ENCODE results near the gene GRIA3.

Gene GRIA3

GRCh38 chrX:123184219-123184865 is at the start of gene GRIA3:
TSS of gene GRIA3 (plus strand) at chrX:123184278. CDS start at chrX:123184536, 258 bp downstream.
- no peaks in the 10 kb centered on the region for H3K36me3 ChIP-seq (ENCODE audit: control insufficient read depth in 2 of 2, insufficient read depth in 2 of 2, low read length in 2 of 2)
- H3K27ac ChIP-seq (ENCODE audit: low read length): no peak within 1 kb of the TSS
- peaks cover 2 to 6% of the 10 kb centered on the region in 2 donors for H3K27me3 ChIP-seq (ENCODE audit: control insufficient read depth in 1 of 2, insufficient read depth in 2 of 2, low read length in 2 of 2)
- H3K9ac ChIP-seq (ENCODE audit: low read length in 2 of 2): no peak within 1 kb of the TSS
- H3K4me3 ChIP-seq (ENCODE audit: low read length in 2 of 2): peak within 1 kb of the TSS; percentile 55 to 67
- no peaks in the 10 kb centered on the region for H3K4me1 ChIP-seq (ENCODE audit: control insufficient read depth, insufficient read depth, low read length)
- peaks cover 0 to 4% of the 10 kb centered on the region in 2 donors for H3K9me3 ChIP-seq (ENCODE audit: control insufficient read depth in 2 of 2, low read length in 2 of 2)

GRCh38 chrX:123138473-123138872 is 45.6 kb upstream of the GRIA3 start:
- H3K27me3 ChIP-seq (ENCODE audit: control insufficient read depth in 1 of 2, insufficient read depth in 2 of 2, low read length in 2 of 2): no peaks in the 10 kb centered on the region
- H3K4me3 ChIP-seq (ENCODE audit: low read length in 2 of 2): no peak overlapping the region
- no peak overlapping the region for H3K9ac ChIP-seq (ENCODE audit: low read length in 2 of 2)
- no peaks in the 10 kb centered on the region for H3K36me3 ChIP-seq (ENCODE audit: control insufficient read depth in 2 of 2, insufficient read depth in 2 of 2, low read length in 2 of 2)
- H3K4me1 ChIP-seq (ENCODE audit: control insufficient read depth, insufficient read depth, low read length): no peaks in the 10 kb centered on the region
- no peaks in the 10 kb centered on the region for H3K9me3 ChIP-seq (ENCODE audit: control insufficient read depth in 2 of 2, low read length in 2 of 2)
- no peak overlapping the region for H3K27ac ChIP-seq (ENCODE audit: low read length)

- Histone ChIP-seq H3K4me1 (ENCODE audit: control insufficient read depth, insufficient read depth, low read length) (no peaks in the 10 kb centered on the region), H3K4me3 (ENCODE audit: low read length in 2 of 2) (no peak overlapping the region), H3K27me3 (ENCODE audit: control insufficient read depth in 1 of 2, insufficient read depth in 2 of 2, low read length in 2 of 2) (no peaks in the 10 kb centered on the region), H3K9me3 (ENCODE audit: control insufficient read depth in 2 of 2, low read length in 2 of 2) (no peaks in the 10 kb centered on the region), H3K36me3 (ENCODE audit: control insufficient read depth in 2 of 2, insufficient read depth in 2 of 2, low read length in 2 of 2) (no peaks in the 10 kb centered on the region), H3K9ac (ENCODE audit: low read length in 2 of 2) (no peak overlapping the region), H3K27ac (ENCODE audit: low read length) (no peak overlapping the region)
Measured at GRCh38 chrX:123140454-123140853, 43.6 kb upstream of the GRIA3 start.

GRCh38 chrX:123140904-123141303 is 43.2 kb upstream of the GRIA3 start:
- H3K36me3 ChIP-seq (ENCODE audit: control insufficient read depth in 2 of 2, insufficient read depth in 2 of 2, low read length in 2 of 2): no peaks in the 10 kb centered on the region
- H3K4me3 ChIP-seq (ENCODE audit: low read length in 2 of 2): no peak overlapping the region
- no peaks in the 10 kb centered on the region for H3K4me1 ChIP-seq (ENCODE audit: control insufficient read depth, insufficient read depth, low read length)
- H3K27ac ChIP-seq (ENCODE audit: low read length): no peak overlapping the region
- H3K9me3 ChIP-seq (ENCODE audit: control insufficient read depth in 2 of 2, low read length in 2 of 2): no peaks in the 10 kb centered on the region
- H3K9ac ChIP-seq (ENCODE audit: low read length in 2 of 2): no peak overlapping the region
- H3K27me3 ChIP-seq (ENCODE audit: control insufficient read depth in 1 of 2, insufficient read depth in 2 of 2, low read length in 2 of 2): no peaks in the 10 kb centered on the region

- H3K9me3 ChIP-seq (ENCODE audit: control insufficient read depth in 2 of 2, low read length in 2 of 2): no peaks in the 10 kb centered on the region
- no peak overlapping the region for H3K4me3 ChIP-seq (ENCODE audit: low read length in 2 of 2)
- no peaks in the 10 kb centered on the region for H3K27me3 ChIP-seq (ENCODE audit: control insufficient read depth in 1 of 2, insufficient read depth in 2 of 2, low read length in 2 of 2)
- no peaks in the 10 kb centered on the region for H3K36me3 ChIP-seq (ENCODE audit: control insufficient read depth in 2 of 2, insufficient read depth in 2 of 2, low read length in 2 of 2)
- no peak overlapping the region for H3K27ac ChIP-seq (ENCODE audit: low read length)
- H3K4me1 ChIP-seq (ENCODE audit: control insufficient read depth, insufficient read depth, low read length): no peaks in the 10 kb centered on the region
- H3K9ac ChIP-seq (ENCODE audit: low read length in 2 of 2): no peak overlapping the region
Measured at GRCh38 chrX:123153846-123154335, 30.2 kb upstream of the GRIA3 start.

- H3K9me3 ChIP-seq (ENCODE audit: control insufficient read depth in 2 of 2, low read length in 2 of 2): no peaks in the 10 kb centered on the region
- no peaks in the 10 kb centered on the region for H3K27me3 ChIP-seq (ENCODE audit: control insufficient read depth in 1 of 2, insufficient read depth in 2 of 2, low read length in 2 of 2)
- H3K4me1 ChIP-seq (ENCODE audit: control insufficient read depth, insufficient read depth, low read length): no peaks in the 10 kb centered on the region
- no peak overlapping the region for H3K27ac ChIP-seq (ENCODE audit: low read length)
- H3K36me3 ChIP-seq (ENCODE audit: control insufficient read depth in 2 of 2, insufficient read depth in 2 of 2, low read length in 2 of 2): no peaks in the 10 kb centered on the region
- no peak overlapping the region for H3K9ac ChIP-seq (ENCODE audit: low read length in 2 of 2)
- H3K4me3 ChIP-seq (ENCODE audit: low read length in 2 of 2): no peak overlapping the region
Measured at GRCh38 chrX:123155327-123155726, 28.8 kb upstream of the GRIA3 start.

- H3K9me3 ChIP-seq (ENCODE audit: control insufficient read depth in 2 of 2, low read length in 2 of 2): no peaks in the 10 kb centered on the region
- no peaks in the 10 kb centered on the region for H3K36me3 ChIP-seq (ENCODE audit: control insufficient read depth in 2 of 2, insufficient read depth in 2 of 2, low read length in 2 of 2)
- no peaks in the 10 kb centered on the region for H3K4me1 ChIP-seq (ENCODE audit: control insufficient read depth, insufficient read depth, low read length)
- H3K4me3 ChIP-seq (ENCODE audit: low read length in 2 of 2): no peak overlapping the region
- no peaks in the 10 kb centered on the region for H3K27me3 ChIP-seq (ENCODE audit: control insufficient read depth in 1 of 2, insufficient read depth in 2 of 2, low read length in 2 of 2)
- no peak overlapping the region for H3K27ac ChIP-seq (ENCODE audit: low read length)
- no peak overlapping the region for H3K9ac ChIP-seq (ENCODE audit: low read length in 2 of 2)
Measured at GRCh38 chrX:123157586-123157985, 26.5 kb upstream of the GRIA3 start.

- H3K27ac ChIP-seq (ENCODE audit: low read length): no peak overlapping the region
- no peaks in the 10 kb centered on the region for H3K4me1 ChIP-seq (ENCODE audit: control insufficient read depth, insufficient read depth, low read length)
- H3K36me3 ChIP-seq (ENCODE audit: control insufficient read depth in 2 of 2, insufficient read depth in 2 of 2, low read length in 2 of 2): no peaks in the 10 kb centered on the region
- H3K27me3 ChIP-seq (ENCODE audit: control insufficient read depth in 1 of 2, insufficient read depth in 2 of 2, low read length in 2 of 2): no peaks in the 10 kb centered on the region
- no peaks in the 10 kb centered on the region for H3K9me3 ChIP-seq (ENCODE audit: control insufficient read depth in 2 of 2, low read length in 2 of 2)
- H3K4me3 ChIP-seq (ENCODE audit: low read length in 2 of 2): no peak overlapping the region
- no peak overlapping the region for H3K9ac ChIP-seq (ENCODE audit: low read length in 2 of 2)
Measured at GRCh38 chrX:123159403-123159802, 24.7 kb upstream of the GRIA3 start.

- H3K9me3 ChIP-seq (ENCODE audit: control insufficient read depth in 2 of 2, low read length in 2 of 2): no peaks in the 10 kb centered on the region
- H3K4me1 ChIP-seq (ENCODE audit: control insufficient read depth, insufficient read depth, low read length): no peaks in the 10 kb centered on the region
- no peak overlapping the region for H3K4me3 ChIP-seq (ENCODE audit: low read length in 2 of 2)
- no peaks in the 10 kb centered on the region for H3K27me3 ChIP-seq (ENCODE audit: control insufficient read depth in 1 of 2, insufficient read depth in 2 of 2, low read length in 2 of 2)
- no peaks in the 10 kb centered on the region for H3K36me3 ChIP-seq (ENCODE audit: control insufficient read depth in 2 of 2, insufficient read depth in 2 of 2, low read length in 2 of 2)
- no peak overlapping the region for H3K27ac ChIP-seq (ENCODE audit: low read length)
- no peak overlapping the region for H3K9ac ChIP-seq (ENCODE audit: low read length in 2 of 2)
Measured at GRCh38 chrX:123167621-123168020, 16.5 kb upstream of the GRIA3 start.

GRCh38 chrX:123169247-123169901 is 14.7 kb upstream of the GRIA3 start:
- no peaks in the 10 kb centered on the region for H3K36me3 ChIP-seq (ENCODE audit: control insufficient read depth in 2 of 2, insufficient read depth in 2 of 2, low read length in 2 of 2)
- no peaks in the 10 kb centered on the region for H3K9me3 ChIP-seq (ENCODE audit: control insufficient read depth in 2 of 2, low read length in 2 of 2)
- H3K4me1 ChIP-seq (ENCODE audit: control insufficient read depth, insufficient read depth, low read length): no peaks in the 10 kb centered on the region
- no peak overlapping the region for H3K4me3 ChIP-seq (ENCODE audit: low read length in 2 of 2)
- no peak overlapping the region for H3K9ac ChIP-seq (ENCODE audit: low read length in 2 of 2)
- H3K27ac ChIP-seq (ENCODE audit: low read length): no peak overlapping the region
- no peaks in the 10 kb centered on the region for H3K27me3 ChIP-seq (ENCODE audit: control insufficient read depth in 1 of 2, insufficient read depth in 2 of 2, low read length in 2 of 2)

GRCh38 chrX:123170546-123170945 is 13.5 kb upstream of the GRIA3 start:
- Histone ChIP-seq H3K4me1 (ENCODE audit: control insufficient read depth, insufficient read depth, low read length) (no peaks in the 10 kb centered on the region), H3K27ac (ENCODE audit: low read length) (no peak overlapping the region), H3K36me3 (ENCODE audit: control insufficient read depth in 2 of 2, insufficient read depth in 2 of 2, low read length in 2 of 2) (no peaks in the 10 kb centered on the region), H3K9ac (ENCODE audit: low read length in 2 of 2) (no peak overlapping the region), H3K9me3 (ENCODE audit: control insufficient read depth in 2 of 2, low read length in 2 of 2) (no peaks in the 10 kb centered on the region), H3K4me3 (ENCODE audit: low read length in 2 of 2) (no peak overlapping the region), H3K27me3 (ENCODE audit: control insufficient read depth in 1 of 2, insufficient read depth in 2 of 2, low read length in 2 of 2) (no peaks in the 10 kb centered on the region)

Measured in stomach smooth muscle (tissue), 2 donors.